ENCODE data around the gene TRIM28. TPM values are rescaled to one million over a fixed set of nuclear protein-coding genes. Genes with fewer than 3 reads are reported as not detected.
"Not testable (repeated sequence)": the region's sequence is repeated elsewhere in the genome, so short reads cannot be mapped to it uniquely, and the experiment has no call there.

Gene TRIM28
- 1,553 and 2,010 TPM in 2 replicates for total RNA-seq (2014; rRNA removed; shearing (Covaris generic))
- 460 and 462 TPM in 2 replicates for polyA plus RNA-seq (2015; cell fraction: cytosol; rRNA removed)
- polyA plus RNA-seq (2015; cell fraction: nucleus; rRNA removed): 815 and 834 TPM in 2 replicates

GRCh38 chr19:58543826-58544590 lies at the start of gene TRIM28:
TRIM28 (plus strand) TSS chr19:58544064; CDS start chr19:58544758, 694 bp downstream.
- DNase-seq (ENCODE audit: low read depth): peak; percentile 99

GRCh38 chr19:58497634-58498170 lies 46.2 kb upstream of the TRIM28 start:
- no peak for DNase-seq (ENCODE audit: low read depth)

GRCh38 chr19:58498316-58499020 lies 45.4 kb upstream of the TRIM28 start:
- DNase-seq (ENCODE audit: low read depth): no peak

GRCh38 chr19:58499021-58499927 lies 44.6 kb upstream of the TRIM28 start:
- peak; percentile 97 for DNase-seq (ENCODE audit: low read depth)

GRCh38 chr19:58500242-58500641 lies 43.6 kb upstream of the TRIM28 start:
- DNase-seq (ENCODE audit: low read depth): no peak

GRCh38 chr19:58507602-58508223 lies 36.2 kb upstream of the TRIM28 start:
- not testable (repeated sequence) for DNase-seq (ENCODE audit: low read depth)

- DNase-seq (ENCODE audit: low read depth): no peak
Measured at GRCh38 chr19:58509731-58510083, 34.2 kb upstream of the TRIM28 start.

- no peak for DNase-seq (ENCODE audit: low read depth)
Measured at GRCh38 chr19:58510084-58510862, 33.6 kb upstream of the TRIM28 start.

GRCh38 chr19:58511353-58512208 lies 32.3 kb upstream of the TRIM28 start, which contains the start of gene SLC27A5:
SLC27A5 (minus strand) TSS chr19:58511992; CDS start chr19:58511955, 37 bp downstream.
- no peak for DNase-seq (ENCODE audit: low read depth)

GRCh38 chr19:58513213-58513693 lies 30.6 kb upstream of the TRIM28 start:
- DNase-seq (ENCODE audit: low read depth): no peak

GRCh38 chr19:58513694-58514563 lies 29.9 kb upstream of the TRIM28 start:
- DNase-seq (ENCODE audit: low read depth): peak; percentile 57

- DNase-seq (ENCODE audit: low read depth): no peak
Measured at GRCh38 chr19:58514564-58515022, 29.3 kb upstream of the TRIM28 start.

GRCh38 chr19:58515259-58515658 lies 28.6 kb upstream of the TRIM28 start:
- no peak for DNase-seq (ENCODE audit: low read depth)

- no peak for DNase-seq (ENCODE audit: low read depth)
Measured at GRCh38 chr19:58516246-58516836, 27.5 kb upstream of the TRIM28 start.

GRCh38 chr19:58516964-58517833 lies 26.7 kb upstream of the TRIM28 start:
- no peak for DNase-seq (ENCODE audit: low read depth)

Measured in HT1080 (cell line).